Measurements from ENCODE around the gene UBE2F. TPM values are rescaled to one million over a fixed set of nuclear protein-coding genes. Genes with fewer than 3 reads are reported as not detected.

The UBE2F gene
- total and polyA plus RNA-seq, 2 of the 13 experiments (the other 11 are each of a cell fraction or from before 2014, with no cell fraction given): 35.4 to 73.1 TPM

DNA sequence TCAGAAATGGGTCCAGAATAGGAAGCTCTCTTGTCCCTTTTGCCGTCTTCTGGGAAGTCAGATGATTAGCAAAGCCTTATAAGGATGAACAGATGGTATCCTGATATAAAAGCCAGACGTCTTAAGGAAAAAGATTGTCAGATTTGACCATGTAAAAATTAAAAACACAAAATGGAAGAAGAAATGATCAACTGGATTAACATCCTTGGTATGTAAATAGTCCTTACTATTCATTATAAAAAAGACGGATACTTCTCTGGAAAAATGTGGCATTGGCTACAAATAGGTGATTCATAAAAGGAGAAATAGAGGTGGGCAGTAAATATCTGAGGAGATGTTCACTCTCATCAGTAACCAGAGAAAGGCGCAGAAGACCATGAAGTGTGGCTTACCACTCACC, 60.2 kb downstream of the UBE2F start:
- peaks cover 14% of the 10 kb centered on the region for H3K4me1 ChIP-seq (ENCODE audit: insufficient read depth, low read length)
- FAIRE-seq: no peak
- no peak for DNase-seq (ENCODE audit: low spot score)
- no TSS peak for BruUV-seq (replicated peaks)
- ChIA-PET POLR2A (no interaction called here), CTCF (ENCODE audit: low intra/inter-chr PET ratio, low total read pairs) (no interaction called here)
- no peak overlapping the region for H3K27ac ChIP-seq (ENCODE audit: extremely low read length, insufficient read depth, low read length)
- H4K20me1 ChIP-seq (ENCODE audit: insufficient read depth, low read length): no peaks in the 10 kb centered on the region
- no peak overlapping the region for H3K4me2 ChIP-seq (ENCODE audit: low read depth, low read length)
- no peaks in the 10 kb centered on the region for H3K79me2 ChIP-seq (ENCODE audit: insufficient read depth, low read length)
- intact Hi-C loops (cut with micrococcal nuclease; ENCODE audit: unreplicated experiment) (no loop called here), in situ Hi-C loops (cut with HindIII; ENCODE audit: extremely low pct_ligation_motif_present, low pct_unique_long_range_greater_than_20kb) (no loop called here)
- WGBS (ENCODE audit: low lambda C conversion rate): 95% methylated on average over 4 of the region's 4 CpGs
- H3K4me3 ChIP-seq (replicated peaks in 1 of 3; ENCODE audit: insufficient read depth in 1 of 3, low read depth in 2 of 3, low read length in 3 of 3): no peak overlapping the region
- no peak for ATAC-seq
- no peaks in the 10 kb centered on the region for H3K27me3 ChIP-seq (ENCODE audit: control insufficient read depth in 1 of 2, insufficient read depth in 2 of 2, low read length in 2 of 2)
- H3K9ac ChIP-seq (ENCODE audit: insufficient read depth, low read depth, low read length): no peak overlapping the region
- peaks cover 19 to 39% of the 10 kb centered on the region in 2 experiments for H3K36me3 ChIP-seq (replicated peaks in 1 of 2; ENCODE audit: control insufficient read depth in 1 of 2, insufficient read depth in 2 of 2, low read length in 2 of 2)
- H2AFZ ChIP-seq (ENCODE audit: low read length): no peak overlapping the region
- no peaks in the 10 kb centered on the region for H3K9me3 ChIP-seq (ENCODE audit: low read length)
- no peak for TF ChIP-seq ADNP (CRISPR knock-in tag; IDR thresholded peaks at IDR 0.05)
- no peak for TF ChIP-seq DPF2 (CRISPR knock-in tag; IDR thresholded peaks at IDR 0.05; ENCODE audit: borderline replicate concordance, low read depth)
- no peak for TF ChIP-seq KDM6A (CRISPR knock-in tag; IDR thresholded peaks at IDR 0.05; ENCODE audit: low read depth)
- no peak for TF ChIP-seq YY1 (IDR thresholded peaks at IDR 0.05; ENCODE audit: insufficient read depth, insufficient replicate concordance, low read depth, low read length)
- TF ChIP-seq, protein P1, sequence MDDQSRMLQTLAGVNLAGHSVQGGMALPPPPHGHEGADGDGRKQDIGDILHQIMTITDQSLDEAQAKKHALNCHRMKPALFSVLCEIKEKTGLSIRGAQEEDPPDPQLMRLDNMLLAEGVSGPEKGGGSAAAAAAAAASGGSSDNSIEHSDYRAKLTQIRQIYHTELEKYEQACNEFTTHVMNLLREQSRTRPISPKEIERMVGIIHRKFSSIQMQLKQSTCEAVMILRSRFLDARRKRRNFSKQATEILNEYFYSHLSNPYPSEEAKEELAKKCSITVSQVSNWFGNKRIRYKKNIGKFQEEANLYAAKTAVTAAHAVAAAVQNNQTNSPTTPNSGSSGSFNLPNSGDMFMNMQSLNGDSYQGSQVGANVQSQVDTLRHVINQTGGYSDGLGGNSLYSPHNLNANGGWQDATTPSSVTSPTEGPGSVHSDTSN (CRISPR knock-in tag; IDR thresholded peaks at IDR 0.05; ENCODE audit: borderline replicate concordance): no peak
- TF ChIP-seq, protein P2, sequence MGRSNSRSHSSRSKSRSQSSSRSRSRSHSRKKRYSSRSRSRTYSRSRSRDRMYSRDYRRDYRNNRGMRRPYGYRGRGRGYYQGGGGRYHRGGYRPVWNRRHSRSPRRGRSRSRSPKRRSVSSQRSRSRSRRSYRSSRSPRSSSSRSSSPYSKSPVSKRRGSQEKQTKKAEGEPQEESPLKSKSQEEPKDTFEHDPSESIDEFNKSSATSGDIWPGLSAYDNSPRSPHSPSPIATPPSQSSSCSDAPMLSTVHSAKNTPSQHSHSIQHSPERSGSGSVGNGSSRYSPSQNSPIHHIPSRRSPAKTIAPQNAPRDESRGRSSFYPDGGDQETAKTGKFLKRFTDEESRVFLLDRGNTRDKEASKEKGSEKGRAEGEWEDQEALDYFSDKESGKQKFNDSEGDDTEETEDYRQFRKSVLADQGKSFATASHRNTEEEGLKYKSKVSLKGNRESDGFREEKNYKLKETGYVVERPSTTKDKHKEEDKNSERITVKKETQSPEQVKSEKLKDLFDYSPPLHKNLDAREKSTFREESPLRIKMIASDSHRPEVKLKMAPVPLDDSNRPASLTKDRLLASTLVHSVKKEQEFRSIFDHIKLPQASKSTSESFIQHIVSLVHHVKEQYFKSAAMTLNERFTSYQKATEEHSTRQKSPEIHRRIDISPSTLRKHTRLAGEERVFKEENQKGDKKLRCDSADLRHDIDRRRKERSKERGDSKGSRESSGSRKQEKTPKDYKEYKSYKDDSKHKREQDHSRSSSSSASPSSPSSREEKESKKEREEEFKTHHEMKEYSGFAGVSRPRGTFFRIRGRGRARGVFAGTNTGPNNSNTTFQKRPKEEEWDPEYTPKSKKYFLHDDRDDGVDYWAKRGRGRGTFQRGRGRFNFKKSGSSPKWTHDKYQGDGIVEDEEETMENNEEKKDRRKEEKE (IDR thresholded peaks at IDR 0.05): no peak
- TF ChIP-seq REL (CRISPR knock-in tag; conservative IDR thresholded peaks at IDR 0.05): no peak
- no peak for TF ChIP-seq NCOA2 (CRISPR knock-in tag; IDR thresholded peaks at IDR 0.05)
- TF ChIP-seq, protein P3, sequence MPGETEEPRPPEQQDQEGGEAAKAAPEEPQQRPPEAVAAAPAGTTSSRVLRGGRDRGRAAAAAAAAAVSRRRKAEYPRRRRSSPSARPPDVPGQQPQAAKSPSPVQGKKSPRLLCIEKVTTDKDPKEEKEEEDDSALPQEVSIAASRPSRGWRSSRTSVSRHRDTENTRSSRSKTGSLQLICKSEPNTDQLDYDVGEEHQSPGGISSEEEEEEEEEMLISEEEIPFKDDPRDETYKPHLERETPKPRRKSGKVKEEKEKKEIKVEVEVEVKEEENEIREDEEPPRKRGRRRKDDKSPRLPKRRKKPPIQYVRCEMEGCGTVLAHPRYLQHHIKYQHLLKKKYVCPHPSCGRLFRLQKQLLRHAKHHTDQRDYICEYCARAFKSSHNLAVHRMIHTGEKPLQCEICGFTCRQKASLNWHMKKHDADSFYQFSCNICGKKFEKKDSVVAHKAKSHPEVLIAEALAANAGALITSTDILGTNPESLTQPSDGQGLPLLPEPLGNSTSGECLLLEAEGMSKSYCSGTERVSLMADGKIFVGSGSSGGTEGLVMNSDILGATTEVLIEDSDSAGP (CRISPR knock-in tag; IDR thresholded peaks at IDR 0.05; ENCODE audit: borderline replicate concordance): no peak
- TF ChIP-seq, protein P4, sequence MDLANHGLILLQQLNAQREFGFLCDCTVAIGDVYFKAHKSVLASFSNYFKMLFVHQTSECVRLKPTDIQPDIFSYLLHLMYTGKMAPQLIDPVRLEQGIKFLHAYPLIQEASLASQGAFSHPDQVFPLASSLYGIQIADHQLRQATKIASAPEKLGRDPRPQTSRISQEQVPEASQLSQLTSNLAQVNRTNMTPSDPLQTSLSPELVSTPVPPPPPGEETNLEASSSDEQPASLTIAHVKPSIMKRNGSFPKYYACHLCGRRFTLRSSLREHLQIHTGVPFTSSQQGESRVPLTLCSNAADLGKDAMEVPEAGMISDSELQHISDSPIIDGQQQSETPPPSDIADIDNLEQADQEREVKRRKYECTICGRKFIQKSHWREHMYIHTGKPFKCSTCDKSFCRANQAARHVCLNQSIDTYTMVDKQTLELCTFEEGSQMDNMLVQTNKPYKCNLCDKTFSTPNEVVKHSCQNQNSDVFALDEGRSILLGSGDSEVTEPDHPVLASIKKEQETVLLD (CRISPR knock-in tag; IDR thresholded peaks at IDR 0.05; ENCODE audit: low read depth): no peak
- TF ChIP-seq, protein P5, sequence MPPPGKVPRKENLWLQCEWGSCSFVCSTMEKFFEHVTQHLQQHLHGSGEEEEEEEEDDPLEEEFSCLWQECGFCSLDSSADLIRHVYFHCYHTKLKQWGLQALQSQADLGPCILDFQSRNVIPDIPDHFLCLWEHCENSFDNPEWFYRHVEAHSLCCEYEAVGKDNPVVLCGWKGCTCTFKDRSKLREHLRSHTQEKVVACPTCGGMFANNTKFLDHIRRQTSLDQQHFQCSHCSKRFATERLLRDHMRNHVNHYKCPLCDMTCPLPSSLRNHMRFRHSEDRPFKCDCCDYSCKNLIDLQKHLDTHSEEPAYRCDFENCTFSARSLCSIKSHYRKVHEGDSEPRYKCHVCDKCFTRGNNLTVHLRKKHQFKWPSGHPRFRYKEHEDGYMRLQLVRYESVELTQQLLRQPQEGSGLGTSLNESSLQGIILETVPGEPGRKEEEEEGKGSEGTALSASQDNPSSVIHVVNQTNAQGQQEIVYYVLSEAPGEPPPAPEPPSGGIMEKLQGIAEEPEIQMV (CRISPR knock-in tag; IDR thresholded peaks at IDR 0.05; ENCODE audit: low read depth): no peak
- TF ChIP-seq NPAS2 (CRISPR knock-in tag; IDR thresholded peaks at IDR 0.05; ENCODE audit: borderline replicate concordance): no peak
- TF ChIP-seq ZNF496 (CRISPR knock-in tag; IDR thresholded peaks at IDR 0.05; ENCODE audit: insufficient replicate concordance): no peak
- no peak for TF ChIP-seq U2AF1 (optimal IDR thresholded peaks at IDR 0.05; ENCODE audit: low read depth, low read length)
- TF ChIP-seq ZNF335 (CRISPR knock-in tag; IDR thresholded peaks at IDR 0.05): no peak
- no peak for TF ChIP-seq ARNTL (CRISPR knock-in tag; IDR thresholded peaks at IDR 0.05)
